Activated CD8-positive, alpha-beta memory T cell treated with anti-CD3 and anti-CD28 coated beads, Interleukin-2, amount 10 ng/mL, durations not matched to agents 7 days and 5 days (primary cell): ENCODE data around the gene CALHM2. TPM values are rescaled to one million over a fixed set of nuclear protein-coding genes. Genes with fewer than 3 reads are reported as not detected.

Experiments
- ATAC-seq: fragments of 150-1000 bp; cut with Tn5 transposase; one replicate; pipeline ENCODE4 v1.10.0; 2021; ENCODE audit warnings: moderate library complexity
- CTCF ChIA-PET: fragments of 350-600 bp; sonication (Branson Sonifier 250); formaldehyde crosslinking; loops from one replicate; lab custom pipeline; 2021; ENCODE audit warnings: antibody characterized with exemption; lab: Charles Lee
- DNase-seq: peaks from one replicate; pipeline ENCODE4 v3.0.0-alpha.2; 2020
- H3K27ac Mint-ChIP-seq: one replicate; pipeline ENCODE4 v1.8.0; 2021; ENCODE audit warnings: mild to moderate bottlenecking, mixed read lengths
- H3K27me3 Mint-ChIP-seq: one replicate; pipeline ENCODE4 v1.8.0; 2021; ENCODE audit warnings: mixed read lengths
- H3K36me3 Mint-ChIP-seq: one replicate; pipeline ENCODE4 v1.8.0; 2021; ENCODE audit warnings: mild to moderate bottlenecking, mixed read lengths
- H3K4me1 Mint-ChIP-seq: one replicate; pipeline ENCODE4 v1.8.0; 2021; ENCODE audit warnings: mixed read lengths
- H3K4me3 Mint-ChIP-seq: one replicate; pipeline ENCODE4 v1.8.0; 2021; ENCODE audit warnings: mild to moderate bottlenecking, moderate library complexity, mixed read lengths
- H3K9me3 Mint-ChIP-seq: one replicate; pipeline ENCODE4 v1.8.0; 2022; ENCODE audit warnings: low read depth, mixed read lengths
- total RNA-seq, 2 experiments: library from RNA; stranded (reverse); gene quantifications; one replicate each; pipeline ENCODE4 v1.2.3, GENCODE V29; 2021

The CALHM2 gene
- total RNA-seq, 2 experiments from 2014 or later: 65.6 to 93.4 TPM

- H3K4me1 Mint-ChIP-seq: peaks cover 63% of the 10 kb centered on the region
- DNase-seq: no peak
- ATAC-seq: peak; percentile 5
- CTCF ChIA-PET: interaction anchor here (1.1 to 5.4 kb wide), 10 partner anchors 9 to 56 kb away, joined by 3 to 40 read pairs (median 6); partner anchors contain the start of genes CALHM1 and CALHM2
- H3K4me3 Mint-ChIP-seq: peak overlapping the region; percentile 68
- H3K9me3 Mint-ChIP-seq: no peaks in the 10 kb centered on the region
- H3K27ac Mint-ChIP-seq: peak overlapping the region; percentile 97
- peaks cover 9% of the 10 kb centered on the region for H3K36me3 Mint-ChIP-seq
- H3K27me3 Mint-ChIP-seq: no peaks in the 10 kb centered on the region
These were observed 19.8 kb upstream of the CALHM2 start for GRCh38 chr10:103472005-103472404.

GRCh38 chr10:103470761-103471653, 18.8 kb upstream of the CALHM2 start:
- ATAC-seq: peak; percentile 88

GRCh38 chr10:103469201-103469600, 17.0 kb upstream of the CALHM2 start:
- peaks cover 9% of the 10 kb centered on the region for H3K36me3 Mint-ChIP-seq
- peaks cover 66% of the 10 kb centered on the region for H3K4me1 Mint-ChIP-seq

More at GRCh38 chr10:103470761-103471653, 18.8 kb upstream of the CALHM2 start:
- H3K4me3 Mint-ChIP-seq: peak overlapping the region; percentile 68
- H3K27ac Mint-ChIP-seq: peak overlapping the region; percentile 97
- H3K4me1 Mint-ChIP-seq: peaks cover 65% of the 10 kb centered on the region
- CTCF ChIA-PET: interaction anchor here (1.3 to 5.4 kb wide), 6 partner anchors 10 to 22 kb away, joined by 3 to 40 read pairs (median 8); partner anchors contain the start of genes CALHM1 and CALHM2
- peaks cover 9% of the 10 kb centered on the region for H3K36me3 Mint-ChIP-seq
- no peaks in the 10 kb centered on the region for H3K27me3 Mint-ChIP-seq
- no peaks in the 10 kb centered on the region for H3K9me3 Mint-ChIP-seq
- DNase-seq: peak; percentile 97

GRCh38 chr10:103467406-103467805, 15.2 kb upstream of the CALHM2 start:
- H3K9me3 Mint-ChIP-seq: no peaks in the 10 kb centered on the region
- DNase-seq (no peak), ATAC-seq (no peak)
- H3K4me3 Mint-ChIP-seq: no peak overlapping the region
- CTCF ChIA-PET: interaction anchor here (0.8 to 1.0 kb wide), 3 partner anchors 14 to 19 kb away, joined by 3 to 5 read pairs (median 3); partner anchors contain the start of gene CALHM2
- H3K27me3 Mint-ChIP-seq: no peaks in the 10 kb centered on the region
- H3K36me3 Mint-ChIP-seq: peaks cover 9% of the 10 kb centered on the region
- H3K4me1 Mint-ChIP-seq: peaks cover 57% of the 10 kb centered on the region
- peak overlapping the region; percentile 60 for H3K27ac Mint-ChIP-seq

More at GRCh38 chr10:103469201-103469600, 17.0 kb upstream of the CALHM2 start:
- DNase-seq: no peak
- Mint-ChIP-seq H3K9me3 (no peaks in the 10 kb centered on the region), H3K27ac (peak overlapping the region; percentile 97), H3K27me3 (no peaks in the 10 kb centered on the region), H3K4me3 (no peak overlapping the region)
- no peak for ATAC-seq
- CTCF ChIA-PET: interaction anchor here (0.7 to 5.4 kb wide), 6 partner anchors 12 to 50 kb away, joined by 3 to 40 read pairs (median 4); partner anchors contain the start of gene CALHM2

- peaks cover 50% of the 10 kb centered on the region for H3K4me1 Mint-ChIP-seq
- CTCF ChIA-PET: interaction anchor here (1.0 to 2.4 kb wide), 5 partner anchors 9 to 40 kb away, joined by 3 to 14 read pairs (median 4); partner anchors contain the start of gene CALHM2
- ATAC-seq (no peak), DNase-seq (no peak)
- peaks cover 9% of the 10 kb centered on the region for H3K36me3 Mint-ChIP-seq
- H3K9me3 Mint-ChIP-seq: no peaks in the 10 kb centered on the region
- no peaks in the 10 kb centered on the region for H3K27me3 Mint-ChIP-seq
- H3K27ac Mint-ChIP-seq: peak overlapping the region; percentile 20
- no peak overlapping the region for H3K4me3 Mint-ChIP-seq
These were observed 14.6 kb upstream of the CALHM2 start for GRCh38 chr10:103466734-103467133.

- CTCF ChIA-PET: interaction anchor here (0.6 to 2.4 kb wide), 10 partner anchors 10 to 65 kb away, joined by 3 to 14 read pairs (median 4); no protein-coding TSS in a partner anchor
- Mint-ChIP-seq H3K4me1 (peaks cover 41% of the 10 kb centered on the region), H3K27ac (no peak overlapping the region), H3K27me3 (no peaks in the 10 kb centered on the region), H3K36me3 (peaks cover 9% of the 10 kb centered on the region), H3K9me3 (no peaks in the 10 kb centered on the region), H3K4me3 (no peak overlapping the region)
- DNase-seq (no peak), ATAC-seq (no peak)
These were observed 13.4 kb upstream of the CALHM2 start for GRCh38 chr10:103465411-103466179.

- Mint-ChIP-seq H3K4me3 (no peak overlapping the region), H3K9me3 (no peaks in the 10 kb centered on the region), H3K36me3 (peaks cover 1% of the 10 kb centered on the region), H3K27me3 (no peaks in the 10 kb centered on the region), H3K27ac (no peak overlapping the region), H3K4me1 (peaks cover 41% of the 10 kb centered on the region)
- ATAC-seq (no peak), DNase-seq (no peak)
- CTCF ChIA-PET: interaction anchor here (0.9 to 3.8 kb wide), 2 partner anchors 13 to 18 kb away, joined by 3 to 14 read pairs; no protein-coding TSS in a partner anchor
These were observed 11.3 kb upstream of the CALHM2 start for GRCh38 chr10:103463499-103463898.

GRCh38 chr10:103459615-103460014, 7.4 kb upstream of the CALHM2 start:
- DNase-seq (no peak), ATAC-seq (peak; percentile 29)
- Mint-ChIP-seq H3K27ac (peak overlapping the region; percentile 85), H3K36me3 (no peaks in the 10 kb centered on the region), H3K27me3 (no peaks in the 10 kb centered on the region), H3K4me3 (peak overlapping the region; percentile 55), H3K9me3 (no peaks in the 10 kb centered on the region), H3K4me1 (peaks cover 31% of the 10 kb centered on the region)
- CTCF ChIA-PET: interaction anchor here (0.8 to 2.0 kb wide), 6 partner anchors 7 to 133 kb away, joined by 3 to 9 read pairs (median 6); partner anchors contain the start of gene CALHM2

- peak within 1 kb of the TSS; percentile 55 for H3K4me3 Mint-ChIP-seq
- DNase-seq (peak; percentile 66), ATAC-seq (peak; percentile 83)
- no peaks in the 10 kb centered on the region for H3K36me3 Mint-ChIP-seq
- no peaks in the 10 kb centered on the region for H3K9me3 Mint-ChIP-seq
- H3K27me3 Mint-ChIP-seq: no peaks in the 10 kb centered on the region
- peaks cover 31% of the 10 kb centered on the region for H3K4me1 Mint-ChIP-seq
- CTCF ChIA-PET: interaction anchor here (1.8 to 2.0 kb wide), 3 partner anchors 13 to 42 kb away, joined by 6 to 9 read pairs (median 8); no protein-coding TSS in a partner anchor
- peak within 1 kb of the TSS; percentile 85 for H3K27ac Mint-ChIP-seq
These were observed 6.5 kb upstream of the CALHM2 start, which contains the start of gene CALHM1 for GRCh38 chr10:103458720-103459119. CALHM1 (minus strand) TSS chr10:103458900; CDS start chr10:103458751, 149 bp downstream.

- Mint-ChIP-seq H3K9me3 (no peaks in the 10 kb centered on the region), H3K36me3 (no peaks in the 10 kb centered on the region), H3K4me3 (no peak overlapping the region), H3K4me1 (peaks cover 36% of the 10 kb centered on the region), H3K27me3 (no peaks in the 10 kb centered on the region), H3K27ac (peak overlapping the region; percentile 24)
- ATAC-seq (no peak), DNase-seq (no peak)
- CTCF ChIA-PET: interaction anchor here (0.8 to 2.0 kb wide), 3 partner anchors 18 to 135 kb away, joined by 3 to 9 read pairs (median 8); no protein-coding TSS in a partner anchor
These were observed 5.9 kb upstream of the CALHM2 start for GRCh38 chr10:103457896-103458583.

GRCh38 chr10:103457176-103457712, 5.1 kb upstream of the CALHM2 start:
- DNase-seq (no peak), ATAC-seq (no peak)
- Mint-ChIP-seq H3K4me1 (peaks cover 43% of the 10 kb centered on the region), H3K27ac (peak overlapping the region; percentile 45), H3K9me3 (no peaks in the 10 kb centered on the region), H3K36me3 (no peaks in the 10 kb centered on the region), H3K27me3 (no peaks in the 10 kb centered on the region), H3K4me3 (no peak overlapping the region)
- CTCF ChIA-PET: interaction anchor here (0.8 to 6.5 kb wide), 3 partner anchors 13 to 136 kb away, joined by 3 to 40 read pairs (median 9); no protein-coding TSS in a partner anchor
